ENCODE measurements around the gene PEX3. TPM values are rescaled to one million over a fixed set of nuclear protein-coding genes. Genes with fewer than 3 reads are reported as not detected.

PEX3 gene
- total RNA-seq, 1 donor from 2014 or later: 34.8 TPM

DNA sequence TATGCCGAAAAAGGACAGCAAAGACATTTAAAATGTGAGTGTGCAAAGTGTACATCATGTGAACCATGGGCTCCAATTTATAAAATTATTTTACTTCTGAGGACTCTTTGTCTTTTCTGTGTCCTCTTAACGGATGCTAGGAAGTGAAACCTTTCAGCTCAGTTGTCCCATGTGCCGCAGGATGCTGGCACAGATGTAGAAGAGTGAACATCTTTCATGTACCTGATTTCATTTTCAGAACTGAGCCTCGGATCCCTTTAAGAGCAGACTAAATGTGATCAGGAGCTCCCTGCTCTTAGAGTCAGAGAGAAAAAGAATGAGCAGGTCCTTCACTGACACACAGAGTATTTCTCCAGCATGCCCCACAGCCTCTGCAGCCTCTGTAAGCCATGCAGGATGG lies 88.5 kb downstream of the PEX3 start:
- DNase-seq: no peak

DNA sequence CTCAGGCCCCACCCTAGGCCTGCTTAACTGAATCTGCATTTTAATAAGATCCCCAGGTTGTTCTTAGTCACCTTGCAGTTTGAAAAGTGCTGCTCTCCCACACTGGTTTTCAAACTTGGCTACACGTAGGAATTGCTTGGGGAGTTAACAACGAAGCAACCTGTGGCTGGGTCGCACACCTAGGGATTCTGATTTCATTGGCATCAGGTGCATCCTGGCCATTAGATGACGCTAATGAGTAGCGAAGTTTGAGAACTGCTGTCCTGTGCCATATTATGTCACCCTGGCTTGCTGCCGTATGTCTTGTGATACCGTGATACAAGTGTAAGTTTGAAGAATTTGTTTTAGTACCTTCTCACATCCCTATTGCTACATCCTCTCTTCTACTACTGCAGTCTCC lies 89.1 kb downstream of the PEX3 start:
- DNase-seq: no peak

DNA sequence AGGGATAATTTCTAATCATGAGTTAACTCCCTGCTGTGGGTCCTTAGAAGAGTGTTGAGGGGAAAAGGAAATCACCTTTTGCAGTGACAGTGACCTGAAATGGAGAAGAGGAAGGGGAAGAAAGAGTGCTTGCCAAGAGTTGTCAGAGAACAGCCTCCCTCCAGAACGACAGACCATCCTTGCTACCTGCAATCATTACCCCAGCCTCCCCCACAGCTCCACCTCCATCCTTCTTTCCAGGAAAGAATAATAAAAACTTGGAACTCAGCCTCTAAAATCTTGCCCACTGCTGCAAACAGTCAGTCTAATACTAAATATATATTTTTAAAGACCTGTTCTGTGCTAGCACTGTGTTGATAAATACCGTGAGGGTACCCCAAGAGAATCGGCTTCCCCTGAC lies 89.6 kb downstream of the PEX3 start:
- no peak for DNase-seq

Small RNA genes within 50 kb of the gene (small RNA-seq; reads per million reads assigned to genes)
- gene RNA5SP221: not detected

Other genes starting within 250 kb of the PEX3 start
- 5.3 TPM for gene ADAT2, start 110 bp upstream of the PEX3 start, total RNA-seq
- gene FUCA2, start 60.9 kb downstream of the PEX3 start, total RNA-seq: 13.4 TPM
- gene PHACTR2, start 227.2 kb downstream of the PEX3 start, total RNA-seq: 20.6 TPM